Neural crest cell (in vitro differentiated cells): Measurements from ENCODE around the gene SLC17A9. TPM values are rescaled to one million over a fixed set of nuclear protein-coding genes. Genes with fewer than 3 reads are reported as not detected.

ENCODE experiments used
- DNase-seq: peaks from one replicate; pipeline ENCODE4 v3.0.0; 2021; ENCODE audit warnings: low read depth, mixed read lengths, low spot score
- H3K27ac Mint-ChIP-seq: one replicate; pipeline ENCODE4 v1.8.0; 2021; ENCODE audit warnings: mild to moderate bottlenecking, mixed read lengths; ENCODE audit not compliant: unreplicated experiment
- H3K27me3 Mint-ChIP-seq: 2 replicates; pipeline ENCODE4 v1.8.0; 2021; ENCODE audit warnings: low read depth, mild to moderate bottlenecking, mixed read lengths
- H3K36me3 Mint-ChIP-seq: 2 replicates; pipeline ENCODE4 v1.8.0; 2021; ENCODE audit warnings: low read depth, mild to moderate bottlenecking, mixed read lengths
- H3K4me1 Mint-ChIP-seq: 2 replicates; pipeline ENCODE4 v1.8.0; 2021; ENCODE audit warnings: mixed read lengths
- H3K4me3 Mint-ChIP-seq: one replicate; pipeline ENCODE4 v1.8.0; 2021; ENCODE audit warnings: mild to moderate bottlenecking, mixed read lengths
- H3K9me3 Mint-ChIP-seq: 2 replicates; pipeline ENCODE4 v1.8.0; 2021; ENCODE audit warnings: mixed read lengths
- CTCF ChIP-seq: fragments of 200-600 bp; sonication (generic); conservative IDR thresholded peaks from 2 replicates; pipeline ENCODE4 v1.5.0; 2021; ENCODE audit warnings: antibody characterized with exemption, mild to moderate bottlenecking
- total RNA-seq: library from RNA; stranded (reverse); gene quantifications from 2 replicates; pipeline ENCODE4 v1.2.1, GENCODE V29; 2021

The SLC17A9 gene
- total RNA-seq, 1 donor from 2014 or later: 1.2 TPM

DNA sequence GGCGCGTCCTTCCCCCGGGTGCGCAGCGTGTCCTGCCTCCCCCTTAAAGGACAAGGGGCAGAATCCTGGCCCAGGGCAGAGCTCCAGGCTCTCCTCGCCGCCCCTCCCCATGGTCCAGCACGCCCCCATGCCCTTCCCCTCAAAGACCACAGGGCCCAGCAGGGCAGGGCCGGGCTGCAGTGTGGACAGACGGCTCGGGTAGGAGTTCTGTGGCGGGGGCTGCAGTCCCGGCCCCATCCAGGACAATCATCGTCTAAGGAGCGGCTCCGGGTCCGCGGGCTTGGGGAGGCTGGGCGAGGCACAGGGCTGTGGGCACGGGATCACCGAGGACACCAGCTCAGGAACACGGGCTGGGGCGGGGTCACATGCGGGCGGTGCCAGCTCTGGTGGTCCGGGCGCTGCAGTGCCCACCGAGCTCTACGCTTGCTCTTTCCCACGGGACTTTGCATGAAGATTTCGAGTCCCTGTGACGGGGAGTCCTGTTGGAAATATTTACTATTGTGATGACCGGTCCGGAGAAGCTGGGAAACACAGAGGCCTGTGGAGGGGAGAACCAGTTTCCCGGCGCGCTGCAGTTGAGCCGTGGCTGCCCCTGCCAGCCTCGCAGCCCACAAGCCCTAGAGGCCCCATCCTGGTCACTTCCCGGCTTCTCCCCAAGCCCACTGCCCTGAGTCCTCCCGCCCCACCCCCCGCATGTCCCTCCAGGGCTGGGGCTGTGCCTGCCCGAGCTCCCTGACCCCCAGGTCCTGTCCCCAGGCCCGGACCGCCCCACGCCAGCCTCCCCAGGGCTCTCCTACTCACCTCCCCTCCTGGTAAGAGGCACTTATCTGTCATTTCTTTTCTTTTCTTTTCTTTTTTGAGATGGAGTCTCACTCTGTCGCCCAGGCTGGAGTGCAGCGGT, 20.6 kb downstream of the SLC17A9 start:
- Mint-ChIP-seq H3K4me3 (no peak overlapping the region), H3K27me3 (peaks cover 58% of the 10 kb centered on the region), H3K9me3 (no peaks in the 10 kb centered on the region), H3K36me3 (no peaks in the 10 kb centered on the region), H3K27ac (no peak overlapping the region), H3K4me1 (peaks cover 24% of the 10 kb centered on the region)
- no peak for DNase-seq
- no peak for TF ChIP-seq CTCF

DNA sequence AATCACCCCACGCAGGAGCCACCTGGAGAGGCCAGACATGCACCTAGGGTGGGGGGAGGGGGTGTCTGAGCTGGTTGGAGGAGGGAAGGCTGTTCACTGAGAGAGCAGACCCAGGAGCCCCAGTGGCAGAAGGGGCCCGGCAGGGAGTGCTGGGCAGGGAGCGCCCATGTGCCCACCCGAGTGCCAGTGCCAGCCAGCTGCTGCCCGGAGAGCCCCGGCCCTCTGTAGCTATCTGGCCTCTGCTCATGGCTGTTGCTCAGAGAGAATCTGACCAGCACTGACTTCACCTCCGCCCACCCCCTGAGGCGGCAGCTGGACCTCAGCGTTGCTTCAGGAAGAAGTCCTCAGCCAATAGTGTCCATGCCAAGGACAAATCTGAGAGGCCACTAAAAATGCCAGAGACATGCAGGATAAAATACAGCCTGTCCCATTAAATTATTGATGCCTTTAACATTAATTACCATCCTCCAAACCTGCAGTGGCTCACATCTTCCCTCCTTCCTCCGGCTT, 22.8 kb downstream of the SLC17A9 start:
- no peaks in the 10 kb centered on the region for H3K36me3 Mint-ChIP-seq
- H3K4me1 Mint-ChIP-seq: peaks cover 35% of the 10 kb centered on the region
- H3K9me3 Mint-ChIP-seq: no peaks in the 10 kb centered on the region
- TF ChIP-seq CTCF: no peak
- no peak overlapping the region for H3K4me3 Mint-ChIP-seq
- no peak for DNase-seq
- peaks cover 66% of the 10 kb centered on the region for H3K27me3 Mint-ChIP-seq
- H3K27ac Mint-ChIP-seq: no peak overlapping the region

DNA sequence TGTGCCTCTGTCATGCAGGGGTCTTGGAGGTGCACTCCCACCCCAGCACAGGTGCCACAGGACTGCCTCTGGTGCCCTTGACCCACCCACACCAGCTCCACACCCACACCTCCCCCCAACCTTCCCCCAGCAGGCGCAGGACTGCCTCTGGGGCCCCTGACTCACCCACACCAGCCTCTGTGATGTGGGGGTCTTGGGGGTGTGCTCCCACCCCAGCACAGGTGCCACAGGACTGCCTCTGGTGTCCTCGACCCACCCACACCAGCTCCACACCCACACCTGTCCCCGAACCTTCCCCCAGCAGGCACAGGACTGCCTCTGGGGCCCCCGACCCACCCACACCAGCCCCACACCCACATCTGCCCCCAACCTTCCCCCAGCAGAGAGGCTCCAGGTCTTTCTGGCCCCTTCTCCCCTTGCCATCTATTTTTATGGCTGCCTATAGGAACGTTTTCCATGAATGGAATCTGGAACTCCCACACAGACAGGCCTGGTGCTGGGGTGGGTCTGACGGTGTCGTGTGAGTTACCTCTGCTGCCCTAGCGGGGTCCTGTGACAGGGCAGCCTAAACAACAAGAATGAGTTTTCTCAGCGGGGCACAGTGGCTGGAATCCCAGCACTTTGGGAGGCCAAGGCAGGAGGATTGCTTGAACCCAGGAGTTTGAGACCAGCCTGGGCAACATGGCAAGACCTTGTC, 23.5 kb downstream of the SLC17A9 start:
- no peaks in the 10 kb centered on the region for H3K9me3 Mint-ChIP-seq
- peaks cover 42% of the 10 kb centered on the region for H3K4me1 Mint-ChIP-seq
- H3K27me3 Mint-ChIP-seq: peaks cover 69% of the 10 kb centered on the region
- no peaks in the 10 kb centered on the region for H3K36me3 Mint-ChIP-seq
- DNase-seq: no peak
- no peak overlapping the region for H3K4me3 Mint-ChIP-seq
- H3K27ac Mint-ChIP-seq: no peak overlapping the region
- no peak for TF ChIP-seq CTCF

DNA sequence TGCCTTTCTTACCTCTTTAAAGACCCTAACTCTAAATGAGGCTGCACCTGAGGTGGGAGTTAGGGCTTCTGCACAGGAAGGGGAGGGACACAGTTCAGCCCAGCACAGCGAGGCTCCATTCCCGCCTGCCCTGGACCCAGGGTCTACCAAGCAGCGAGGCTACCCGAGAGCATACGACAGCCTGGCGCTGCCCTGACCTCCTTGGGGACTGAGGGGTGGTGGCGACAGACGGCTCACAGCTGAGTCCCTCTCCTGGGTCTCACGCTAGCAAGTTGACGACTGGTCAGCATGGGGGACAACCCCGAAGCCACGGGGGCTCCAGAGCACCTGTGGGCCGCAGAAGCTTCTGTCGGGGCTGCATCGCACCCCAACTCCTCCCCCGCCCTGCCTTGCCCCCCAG, 24.4 kb downstream of the SLC17A9 start:
- no peak overlapping the region for H3K27ac Mint-ChIP-seq
- peaks cover 64% of the 10 kb centered on the region for H3K27me3 Mint-ChIP-seq
- no peak for DNase-seq
- H3K4me1 Mint-ChIP-seq: peaks cover 41% of the 10 kb centered on the region
- no peaks in the 10 kb centered on the region for H3K36me3 Mint-ChIP-seq
- H3K4me3 Mint-ChIP-seq: no peak overlapping the region
- TF ChIP-seq CTCF: no peak
- no peaks in the 10 kb centered on the region for H3K9me3 Mint-ChIP-seq

DNA sequence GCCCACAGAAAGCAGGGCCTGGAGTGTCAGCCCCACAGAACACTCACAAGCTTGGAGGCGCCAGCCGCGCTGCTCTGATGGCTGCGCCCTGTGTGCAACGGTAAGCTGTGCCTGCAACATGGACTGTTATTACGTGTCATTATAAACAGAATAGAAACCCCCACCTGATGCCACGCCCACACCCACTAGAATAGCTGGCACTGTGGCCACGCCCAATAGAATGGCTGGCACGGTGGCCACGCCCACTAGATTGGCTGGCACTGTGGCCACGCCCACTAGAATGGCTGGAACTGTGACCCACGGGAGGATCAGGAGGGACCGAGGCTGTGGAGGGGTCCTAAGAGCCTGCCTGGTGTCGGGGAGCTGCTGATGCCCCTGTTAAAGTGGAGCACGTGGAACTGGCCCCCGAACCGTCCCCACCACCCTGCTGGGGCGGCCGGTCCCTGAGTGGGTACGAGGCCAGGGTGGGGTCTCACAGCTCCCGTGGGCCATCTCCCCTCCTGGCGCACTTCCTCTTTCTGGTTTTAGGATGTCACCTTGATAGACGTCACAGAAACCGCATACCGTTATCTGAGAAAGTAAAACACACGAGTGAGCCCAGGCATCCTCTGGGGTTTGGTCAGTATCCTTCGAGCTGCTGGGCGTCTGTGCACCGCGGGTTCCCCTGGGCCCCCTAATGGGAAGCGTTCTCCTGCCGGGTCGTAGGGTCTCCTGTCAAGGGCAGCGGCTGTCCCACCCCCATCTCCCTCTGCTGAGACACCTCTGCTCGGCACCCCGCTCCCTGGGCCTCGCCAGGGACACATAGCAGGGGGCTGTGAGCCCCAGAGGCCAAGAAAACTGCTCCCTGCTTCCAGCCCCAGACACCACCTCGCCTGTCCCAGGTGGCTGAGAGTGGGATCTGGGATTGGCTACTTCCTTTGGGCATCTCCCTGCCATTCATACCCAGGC, 25.4 kb downstream of the SLC17A9 start:
- H3K36me3 Mint-ChIP-seq: no peaks in the 10 kb centered on the region
- TF ChIP-seq CTCF: no peak
- H3K4me1 Mint-ChIP-seq: peaks cover 37% of the 10 kb centered on the region
- H3K4me3 Mint-ChIP-seq: no peak overlapping the region
- DNase-seq: no peak
- no peaks in the 10 kb centered on the region for H3K9me3 Mint-ChIP-seq
- H3K27me3 Mint-ChIP-seq: peaks cover 54% of the 10 kb centered on the region
- H3K27ac Mint-ChIP-seq: no peak overlapping the region
